ENCODE data around the gene PCDHA6.
A peak's percentile ranks its signal among the peaks of the same experiment; 100 is the strongest.

PCDHA6 gene

GRCh38 chr5:140876541-140877261 lies 48.9 kb downstream of the PCDHA6 start:
- peak; percentile 36; the same call in 1 of the 2 replicates for TF ChIP-seq REST (IDR thresholded peaks at IDR 0.05; ENCODE audit: low read depth)

DNA sequence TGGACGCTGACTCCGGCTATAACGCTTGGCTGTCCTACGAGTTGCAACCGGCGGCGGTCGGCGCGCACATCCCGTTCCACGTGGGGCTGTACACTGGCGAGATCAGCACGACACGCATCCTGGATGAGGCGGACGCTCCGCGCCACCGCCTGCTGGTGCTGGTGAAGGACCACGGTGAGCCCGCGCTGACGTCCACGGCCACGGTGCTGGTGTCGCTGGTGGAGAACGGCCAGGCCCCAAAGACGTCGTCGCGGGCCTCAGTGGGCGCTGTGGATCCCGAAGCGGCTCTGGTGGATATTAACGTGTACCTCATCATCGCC lies 49.5 kb downstream of the PCDHA6 start:
- TF ChIP-seq EGR1 (IDR thresholded peaks at IDR 0.05) (no peak), TCF12 (IDR thresholded peaks at IDR 0.05; ENCODE audit: low read depth) (no peak)

All from Ishikawa (cell line).